Smooth muscle cell (in vitro differentiated cells): ENCODE measurements around the gene PROB1. TPM values are rescaled to one million over a fixed set of nuclear protein-coding genes. Genes with fewer than 3 reads are reported as not detected.

ENCODE experiments used
- DNase-seq: peaks from one replicate; lab custom pipeline; 2025; ENCODE audit not compliant: unreplicated experiment; lab: John Stamatoyannopoulos, UW
- H2AFZ ChIP-seq: fragments of 200-600 bp; sonication (generic); 2 replicates; pipeline ENCODE4 v1.6.0; 2016; ENCODE audit warnings: antibody characterized with exemption, low read depth, mild to moderate bottlenecking
- H3F3A ChIP-seq: fragments of 200-600 bp; sonication (generic); 2 replicates; pipeline ENCODE4 v1.6.0; 2017; ENCODE audit warnings: antibody characterized with exemption, low read depth
- H3K27ac ChIP-seq: fragments of 200-600 bp; sonication (generic); 2 replicates; pipeline ENCODE4 v1.5.1; 2016; ENCODE audit warnings: low read depth, mild to moderate bottlenecking
- H3K27me3 ChIP-seq: fragments of 200-600 bp; sonication (generic); 2 replicates; pipeline ENCODE4 v1.6.1; 2016; ENCODE audit warnings: low read depth, mild to moderate bottlenecking
- H3K36me3 ChIP-seq: fragments of 200-600 bp; sonication (generic); 2 replicates; pipeline ENCODE4 v1.5.1; 2016; ENCODE audit warnings: low read depth
- H3K4me1 ChIP-seq: fragments of 200-600 bp; sonication (generic); 2 replicates; pipeline ENCODE4 v1.5.1; 2016; ENCODE audit warnings: low read depth
- H3K4me2 ChIP-seq: fragments of 200-600 bp; sonication (generic); 2 replicates; pipeline ENCODE4 v1.6.0; 2016; ENCODE audit warnings: mild to moderate bottlenecking
- H3K4me3 ChIP-seq: fragments of 200-600 bp; sonication (generic); 2 replicates; pipeline ENCODE4 v1.5.1; 2016; ENCODE audit warnings: mild to moderate bottlenecking
- H3K79me2 ChIP-seq: fragments of 200-600 bp; sonication (generic); 2 replicates; pipeline ENCODE4 v1.6.0; 2016; ENCODE audit warnings: low read depth, mild to moderate bottlenecking
- H3K9ac ChIP-seq: fragments of 200-600 bp; sonication (generic); 2 replicates; pipeline ENCODE4 v1.6.0; 2016; ENCODE audit warnings: low read depth
- H3K9me3 ChIP-seq: fragments of 200-600 bp; sonication (generic); replicated peaks from 2 replicates; pipeline ENCODE4 v1.5.1; 2016; ENCODE audit warnings: low read depth
- H4K20me1 ChIP-seq: fragments of 200-600 bp; sonication (generic); 2 replicates; pipeline ENCODE4 v1.6.0; 2016; ENCODE audit warnings: low read depth
- CTCF ChIP-seq: fragments of 200-600 bp; sonication (generic); IDR thresholded peaks from 2 replicates; pipeline ENCODE4 v1.5.1; 2017; ENCODE audit warnings: borderline replicate concordance, mild to moderate bottlenecking, antibody characterized with exemption; ENCODE audit not compliant: insufficient read depth, poor library complexity, severe bottlenecking
- WGBS: methylation state at CpG from one replicate; pipeline ENCODE4 v1.1.7; 2016; ENCODE audit warnings: low lambda C conversion rate; 5-methylcytosine and 5-hydroxymethylcytosine counted together
- polyA plus RNA-seq: library from polyadenylated mRNA; unstranded; fragments of >200 nt; fragmentation: Nextera tagmentation; extraction: Ambion mirVana; gene quantifications from 2 replicates; pipeline ENCODE4 v1.2.1, GENCODE V29; 2016
- total RNA-seq: library from RNA; depleted of rRNA; stranded (reverse); fragments of >200 nt; gene quantifications from 2 replicates; pipeline ENCODE4 v1.2.3, GENCODE V29; 2014

The PROB1 gene
- total and polyA plus RNA-seq, 2 experiments from 2014 or later, result 0.90 to 3.8 TPM

GRCh38 chr5:139399501-139400121, 4.7 kb upstream of the PROB1 start:
- Histone ChIP-seq H3K9me3 (no peaks in the 10 kb centered on the region), H3K4me3 (no peak overlapping the region), H3K79me2 (no peaks in the 10 kb centered on the region), H2AFZ (no peak overlapping the region), H3K9ac (no peak overlapping the region), H3K4me2 (no peak overlapping the region), H3K36me3 (no peaks in the 10 kb centered on the region), H3F3A (peaks cover 4% of the 10 kb centered on the region), H4K20me1 (no peaks in the 10 kb centered on the region), H3K4me1 (peaks cover 6% of the 10 kb centered on the region), H3K27ac (no peak overlapping the region), H3K27me3 (no peaks in the 10 kb centered on the region)
- no peak for TF ChIP-seq CTCF
- DNase-seq, result no peak
- 94% methylated on average over 6 of the region's 6 CpGs for WGBS

- Histone ChIP-seq H3K9ac (no peak overlapping the region), H4K20me1 (peaks cover 2% of the 10 kb centered on the region), H3K79me2 (no peaks in the 10 kb centered on the region), H3K27ac (no peak overlapping the region), H3K27me3 (no peaks in the 10 kb centered on the region), H2AFZ (no peak overlapping the region), H3K9me3 (no peaks in the 10 kb centered on the region), H3K36me3 (no peaks in the 10 kb centered on the region), H3F3A (no peaks in the 10 kb centered on the region), H3K4me3 (no peak overlapping the region), H3K4me2 (no peak overlapping the region), H3K4me1 (no peaks in the 10 kb centered on the region)
- TF ChIP-seq CTCF, result no peak
- no peak for DNase-seq
- 92% methylated on average over 6 of the region's 6 CpGs for WGBS
Measured at GRCh38 chr5:139397921-139398320, 3.0 kb upstream of the PROB1 start.

GRCh38 chr5:139396691-139397090, 1.8 kb upstream of the PROB1 start:
- DNase-seq, result no peak
- TF ChIP-seq CTCF, result no peak
- H3K36me3 ChIP-seq, result no peaks in the 10 kb centered on the region
- H3K9me3 ChIP-seq, result no peaks in the 10 kb centered on the region
- no peak overlapping the region for H3K4me2 ChIP-seq
- no peak overlapping the region for H3K4me3 ChIP-seq
- H3F3A ChIP-seq, result no peaks in the 10 kb centered on the region
- H3K27me3 ChIP-seq, result no peaks in the 10 kb centered on the region
- H3K4me1 ChIP-seq, result peaks cover 3% of the 10 kb centered on the region
- no peaks in the 10 kb centered on the region for H3K79me2 ChIP-seq
- H2AFZ ChIP-seq, result no peak overlapping the region
- peaks cover 14% of the 10 kb centered on the region for H4K20me1 ChIP-seq
- H3K9ac ChIP-seq, result no peak overlapping the region
- H3K27ac ChIP-seq, result no peak overlapping the region
- 94% methylated on average over 8 of the region's 8 CpGs for WGBS

GRCh38 chr5:139395844-139396640, 1.1 kb upstream of the PROB1 start:
- no peak for DNase-seq

More at GRCh38 chr5:139395844-139396640, 1.1 kb upstream of the PROB1 start:
- H3K36me3 ChIP-seq, result no peaks in the 10 kb centered on the region
- H3K4me3 ChIP-seq, result no peak overlapping the region
- H3K4me2 ChIP-seq, result no peak overlapping the region
- no peaks in the 10 kb centered on the region for H3F3A ChIP-seq
- H3K9me3 ChIP-seq, result no peaks in the 10 kb centered on the region
- H3K4me1 ChIP-seq, result peaks cover 3% of the 10 kb centered on the region
- peaks cover 20% of the 10 kb centered on the region for H4K20me1 ChIP-seq
- WGBS, result 80% methylated on average over 8 of the region's 8 CpGs
- H3K27ac ChIP-seq, result no peak overlapping the region
- no peak overlapping the region for H3K9ac ChIP-seq
- no peak for TF ChIP-seq CTCF
- no peak overlapping the region for H2AFZ ChIP-seq
- H3K27me3 ChIP-seq, result no peaks in the 10 kb centered on the region
- no peaks in the 10 kb centered on the region for H3K79me2 ChIP-seq
